SW 1271 (cell line): Measurements from ENCODE around the gene AGBL1.
A peak's percentile ranks its signal among the peaks of the same experiment; 100 is the strongest.

Experiments used
- DNase-seq, 2 experiments: peaks; one replicate each; lab custom pipeline; 2025; lab: John Stamatoyannopoulos, UW

Gene AGBL1

GRCh38 chr15:86647810-86648440 is 568.3 kb downstream of the AGBL1 start:
- no peak for DNase-seq

- no peak for DNase-seq
These were observed 569.6 kb downstream of the AGBL1 start for GRCh38 chr15:86649277-86649676.

- peak in 1 of 2 experiments; percentile 6 for DNase-seq
These were observed 570.4 kb downstream of the AGBL1 start for GRCh38 chr15:86650094-86650493.

GRCh38 chr15:86653344-86654197 is 573.9 kb downstream of the AGBL1 start:
- no peak for DNase-seq

GRCh38 chr15:86654501-86654900 is 574.8 kb downstream of the AGBL1 start:
- DNase-seq = no peak

GRCh38 chr15:86657305-86657704 is 577.6 kb downstream of the AGBL1 start:
- no peak for DNase-seq

- no peak for DNase-seq
These were observed 580.2 kb downstream of the AGBL1 start for GRCh38 chr15:86659724-86660411.

- no peak for DNase-seq
These were observed 581.9 kb downstream of the AGBL1 start for GRCh38 chr15:86661580-86661979.

- no peak for DNase-seq
These were observed 583.6 kb downstream of the AGBL1 start for GRCh38 chr15:86663304-86663703.

GRCh38 chr15:86663979-86664378 is 584.3 kb downstream of the AGBL1 start:
- no peak for DNase-seq

GRCh38 chr15:86664581-86664980 is 584.9 kb downstream of the AGBL1 start:
- DNase-seq = no peak

GRCh38 chr15:86676002-86676401 is 596.3 kb downstream of the AGBL1 start:
- no peak for DNase-seq

GRCh38 chr15:86677278-86677677 is 597.6 kb downstream of the AGBL1 start:
- no peak for DNase-seq

- DNase-seq = no peak
These were observed 605.6 kb downstream of the AGBL1 start for GRCh38 chr15:86685263-86685662.

- no peak for DNase-seq
These were observed 609.3 kb downstream of the AGBL1 start for GRCh38 chr15:86689006-86689405.

- DNase-seq = no peak
These were observed 610.9 kb downstream of the AGBL1 start for GRCh38 chr15:86690566-86690965.

- DNase-seq = peak in 1 of 2 experiments; percentile 5
These were observed 611.5 kb downstream of the AGBL1 start for GRCh38 chr15:86691091-86691663.

GRCh38 chr15:86700864-86701610 is 621.4 kb downstream of the AGBL1 start:
- DNase-seq = no peak

- no peak for DNase-seq
These were observed 621.9 kb downstream of the AGBL1 start for GRCh38 chr15:86701611-86701963.

- DNase-seq = no peak
These were observed 627.1 kb downstream of the AGBL1 start for GRCh38 chr15:86706813-86707212.

GRCh38 chr15:86711476-86711875 is 631.8 kb downstream of the AGBL1 start:
- DNase-seq = no peak

GRCh38 chr15:86714241-86714640 is 634.6 kb downstream of the AGBL1 start:
- DNase-seq = no peak
